Hematopoietic multipotent progenitor cell treated with erythropoietin and hydrocortisone succinate and interleukin-3 and kit ligand, for 6 days (in vitro differentiated cells): ENCODE results near the gene SNX24.
"Not testable (repeated sequence)": the region's sequence is repeated elsewhere in the genome, so short reads cannot be mapped to it uniquely, and the experiment has no call there.

Experiments used
- DNase-seq: peaks from one replicate; pipeline ENCODE4 v3.0.0-alpha.2; 2015

SNX24 gene

GRCh38 chr5:122845229-122846050, at the start of gene SNX24:
Gene SNX24 (plus strand): TSS chr5:122845613. CDS start chr5:122845634, 21 bp downstream.
- DNase-seq = peak; percentile 88

- no peak for DNase-seq
Measured at GRCh38 chr5:122805481-122805880, 39.9 kb upstream of the SNX24 start.

GRCh38 chr5:122810405-122810804, 35.0 kb upstream of the SNX24 start:
- DNase-seq = no peak

GRCh38 chr5:122815218-122815767, 30.1 kb upstream of the SNX24 start:
- DNase-seq = no peak

GRCh38 chr5:122816756-122817155, 28.7 kb upstream of the SNX24 start:
- no peak for DNase-seq

- DNase-seq = no peak
Measured at GRCh38 chr5:122831984-122832383, 13.4 kb upstream of the SNX24 start.

GRCh38 chr5:122835681-122836080, 9.7 kb upstream of the SNX24 start:
- no peak for DNase-seq

GRCh38 chr5:122836947-122837346, 8.5 kb upstream of the SNX24 start:
- no peak for DNase-seq

GRCh38 chr5:122839731-122840130, 5.7 kb upstream of the SNX24 start:
- no peak for DNase-seq

- no peak for DNase-seq
Measured at GRCh38 chr5:122842016-122842580, 3.3 kb upstream of the SNX24 start.

GRCh38 chr5:122844136-122844909, 1.1 kb upstream of the SNX24 start:
- DNase-seq = peak; percentile 36

- no peak for DNase-seq
Measured at GRCh38 chr5:122844910-122845228, 544 bp upstream of the SNX24 start.

- no peak for DNase-seq
Measured at GRCh38 chr5:122846051-122846550, 688 bp downstream of the SNX24 start.

GRCh38 chr5:122847687-122848081, 2.3 kb downstream of the SNX24 start:
- no peak for DNase-seq

GRCh38 chr5:122849771-122850170, 4.4 kb downstream of the SNX24 start:
- DNase-seq = no peak

GRCh38 chr5:122857538-122857937, 12.1 kb downstream of the SNX24 start:
- not testable (repeated sequence) for DNase-seq

- peak; percentile 86 for DNase-seq
Measured at GRCh38 chr5:122858451-122858850, 13.0 kb downstream of the SNX24 start.

GRCh38 chr5:122863240-122863639, 17.8 kb downstream of the SNX24 start:
- peak; percentile 65 for DNase-seq

- no peak for DNase-seq
Measured at GRCh38 chr5:122863721-122864120, 18.3 kb downstream of the SNX24 start.

- no peak for DNase-seq
Measured at GRCh38 chr5:122864400-122864799, 19.0 kb downstream of the SNX24 start.

GRCh38 chr5:122864842-122865241, 19.4 kb downstream of the SNX24 start:
- DNase-seq = no peak

- no peak for DNase-seq
Measured at GRCh38 chr5:122870219-122870856, 24.9 kb downstream of the SNX24 start.

GRCh38 chr5:122871661-122872060, 26.2 kb downstream of the SNX24 start:
- DNase-seq = no peak
